GM23338 (cell line): ENCODE results near the gene COBL. TPM values are rescaled to one million over a fixed set of nuclear protein-coding genes. Genes with fewer than 3 reads are reported as not detected.

Experiments used
- ATAC-seq: fragments of 200-7000 bp; cut with Tn5 transposase; 3 replicates; pipeline ENCODE4 v1.9.1; 2020
- DNase-seq: peaks from one replicate; pipeline ENCODE4 v3.0.0-alpha.2; 2015; ENCODE audit warnings: low spot score
- H2AFZ ChIP-seq: fragments of 200-600 bp; sonication (generic); 2 replicates; pipeline ENCODE4 v1.8.0; 2016; ENCODE audit warnings: antibody characterized with exemption, mild to moderate bottlenecking, moderate library complexity
- H3F3A ChIP-seq: fragments of 200-600 bp; sonication (generic); replicated peaks from 2 replicates; pipeline ENCODE4 v1.8.0; 2017; ENCODE audit warnings: antibody characterized with exemption, mixed run types, low read depth
- H3K27ac ChIP-seq: fragments of 200-600 bp; sonication (generic); 2 replicates; pipeline ENCODE4 v1.6.1; 2016; ENCODE audit warnings: low read depth
- H3K27me3 ChIP-seq: fragments of 200-600 bp; sonication (generic); 2 replicates; pipeline ENCODE4 v1.8.0; 2016; ENCODE audit warnings: mild to moderate bottlenecking, mixed run types, moderate library complexity; ENCODE audit not compliant: insufficient read depth
- H3K36me3 ChIP-seq: fragments of 200-600 bp; sonication (generic); 2 replicates; pipeline ENCODE4 v1.8.0; 2016; ENCODE audit warnings: mild to moderate bottlenecking; ENCODE audit not compliant: insufficient read depth
- H3K4me1 ChIP-seq: fragments of 200-600 bp; sonication (generic); 2 replicates; pipeline ENCODE4 v1.8.0; 2016; ENCODE audit warnings: mild to moderate bottlenecking, moderate library complexity; ENCODE audit not compliant: insufficient read depth
- H3K4me2 ChIP-seq: fragments of 200-600 bp; sonication (generic); 2 replicates; pipeline ENCODE4 v1.7.1; 2017; ENCODE audit warnings: mixed run types
- H3K4me3 ChIP-seq: fragments of 200-600 bp; sonication (generic); 2 replicates; pipeline ENCODE4 v1.6.1; 2016; ENCODE audit warnings: mixed run types
- H3K79me2 ChIP-seq: fragments of 200-600 bp; sonication (generic); replicated peaks from 2 replicates; pipeline ENCODE4 v1.8.0; 2017; ENCODE audit warnings: mild to moderate bottlenecking; ENCODE audit not compliant: insufficient read depth
- H3K9me2 ChIP-seq: fragments of 200-600 bp; sonication (generic); 2 replicates; pipeline ENCODE4 v1.8.0; 2017; ENCODE audit not compliant: insufficient read depth
- H4K20me1 ChIP-seq: fragments of 200-600 bp; sonication (generic); replicated peaks from 2 replicates; pipeline ENCODE4 v1.8.0; 2017; ENCODE audit warnings: mild to moderate bottlenecking; ENCODE audit not compliant: insufficient read depth
- H3K27ac Mint-ChIP-seq: 2 replicates; pipeline ENCODE4 v1.8.0; 2020; ENCODE audit warnings: inconsistent platforms, mild to moderate bottlenecking, moderate library complexity, mixed read lengths
- H3K27me3 Mint-ChIP-seq: 3 replicates; pipeline ENCODE4 v1.8.0; 2022; ENCODE audit warnings: low read depth, mild to moderate bottlenecking, moderate library complexity, mixed read lengths, inconsistent platforms; ENCODE audit not compliant: insufficient read depth, poor library complexity
- H3K36me3 Mint-ChIP-seq: 3 replicates; pipeline ENCODE4 v1.8.0; 2021; ENCODE audit warnings: low read depth, mild to moderate bottlenecking, inconsistent platforms, moderate library complexity, mixed read lengths
- H3K4me1 Mint-ChIP-seq: 3 replicates; pipeline ENCODE4 v1.8.0; 2020; ENCODE audit warnings: mild to moderate bottlenecking, inconsistent platforms, mixed read lengths
- H3K4me3 Mint-ChIP-seq: 3 replicates; pipeline ENCODE4 v1.8.0; 2021; ENCODE audit warnings: moderate library complexity, mild to moderate bottlenecking, inconsistent platforms, mixed read lengths
- H3K9me3 Mint-ChIP-seq: 3 replicates; pipeline ENCODE4 v1.8.0; 2020; ENCODE audit warnings: moderate library complexity, mild to moderate bottlenecking, inconsistent platforms, mixed read lengths
- CREB1 ChIP-seq: fragments of 250-450 bp; sonication (Bioruptor Pico); IDR thresholded peaks from 2 replicates; pipeline ENCODE4 v1.5.0; 2020; ENCODE audit warnings: low read depth, mild to moderate bottlenecking, moderate library complexity
- EZH2 ChIP-seq: fragments of 200-600 bp; sonication (generic); IDR thresholded peaks from one replicate; pipeline ENCODE4 v1.8.0; 2017; ENCODE audit warnings: antibody characterized with exemption, mild to moderate bottlenecking, low read depth; ENCODE audit not compliant: unreplicated experiment
- EZH2phosphoT487 ChIP-seq: fragments of 200-600 bp; sonication (generic); IDR thresholded peaks from one replicate; pipeline ENCODE4 v1.8.1; 2018; ENCODE audit warnings: antibody characterized with exemption; ENCODE audit not compliant: unreplicated experiment
- NANOG ChIP-seq: IDR thresholded peaks from 2 replicates; pipeline ENCODE4 v1.6.1; 2016; ENCODE audit warnings: antibody characterized with exemption, borderline replicate concordance
- POLR2AphosphoS5 ChIP-seq: IDR thresholded peaks from 2 replicates; pipeline ENCODE4 v1.6.1; 2016; ENCODE audit warnings: antibody characterized with exemption, low read depth
- STAT1 ChIP-seq: IDR thresholded peaks from one replicate; pipeline ENCODE4 v1.6.1; 2016; ENCODE audit warnings: antibody characterized with exemption; ENCODE audit not compliant: unreplicated experiment
- ZNF114 ChIP-seq: fragments of 250-450 bp; sonication (Bioruptor Pico); IDR thresholded peaks from 2 replicates; pipeline ENCODE4 v1.5.0; 2020; ENCODE audit warnings: mild to moderate bottlenecking, moderate library complexity
- ZNF331 ChIP-seq: fragments of 250-450 bp; sonication (Bioruptor Pico); IDR thresholded peaks from 2 replicates; pipeline ENCODE4 v1.5.0; 2020; ENCODE audit warnings: low read depth, mild to moderate bottlenecking, moderate library complexity
- polyA plus RNA-seq: library from polyadenylated mRNA; unstranded; fragments of >200 nt; fragmentation: Nextera tagmentation; extraction: Ambion mirVana; gene quantifications from 2 replicates; pipeline ENCODE4 v1.2.1, GENCODE V29; 2016
- total RNA-seq: library from RNA; depleted of rRNA; stranded (reverse); fragments of >200 nt; shearing (Covaris generic); gene quantifications from 2 replicates; pipeline ENCODE4 v1.2.3, GENCODE V29; 2014
- TF ChIP-seq, protein P1 (sequence below): fragments of 250-450 bp; sonication (Bioruptor Pico); IDR thresholded peaks from 2 replicates; pipeline ENCODE4 v1.5.0; 2020; ENCODE audit warnings: mild to moderate bottlenecking, moderate library complexity
- TF ChIP-seq, protein P2 (sequence below): IDR thresholded peaks from 2 replicates; pipeline ENCODE4 v1.6.1; 2016; ENCODE audit warnings: antibody characterized with exemption
- TF ChIP-seq, protein P3 (sequence below), 2 experiments: fragments of 200-600 bp in 1 of 2; sonication (generic) in 1 of 2; conservative IDR thresholded peaks; 2 replicates each; pipeline versions ENCODE4 v1.5.1 to v1.6.1; 2016 to 2017; ENCODE audit warnings: antibody characterized with exemption in 2 of 2, low read depth in 2 of 2, mild to moderate bottlenecking in 2 of 2, moderate library complexity in 1 of 2
- TF ChIP-seq, protein P4 (sequence below): IDR thresholded peaks from one replicate; pipeline ENCODE4 v1.6.1; 2018; ENCODE audit warnings: antibody characterized with exemption; ENCODE audit not compliant: unreplicated experiment

The COBL gene
- total and polyA plus RNA-seq, 2 experiments from 2014 or later, result 18.3 to 51.9 TPM

- no peak overlapping the region for H3K27ac Mint-ChIP-seq
- H3K4me1 Mint-ChIP-seq, result peaks cover 13% of the 10 kb centered on the region; the same call in 2 of the 3 replicates
- H3K79me2 ChIP-seq, result peaks cover 100% of the 10 kb centered on the region
- TF ChIP-seq, protein P1, sequence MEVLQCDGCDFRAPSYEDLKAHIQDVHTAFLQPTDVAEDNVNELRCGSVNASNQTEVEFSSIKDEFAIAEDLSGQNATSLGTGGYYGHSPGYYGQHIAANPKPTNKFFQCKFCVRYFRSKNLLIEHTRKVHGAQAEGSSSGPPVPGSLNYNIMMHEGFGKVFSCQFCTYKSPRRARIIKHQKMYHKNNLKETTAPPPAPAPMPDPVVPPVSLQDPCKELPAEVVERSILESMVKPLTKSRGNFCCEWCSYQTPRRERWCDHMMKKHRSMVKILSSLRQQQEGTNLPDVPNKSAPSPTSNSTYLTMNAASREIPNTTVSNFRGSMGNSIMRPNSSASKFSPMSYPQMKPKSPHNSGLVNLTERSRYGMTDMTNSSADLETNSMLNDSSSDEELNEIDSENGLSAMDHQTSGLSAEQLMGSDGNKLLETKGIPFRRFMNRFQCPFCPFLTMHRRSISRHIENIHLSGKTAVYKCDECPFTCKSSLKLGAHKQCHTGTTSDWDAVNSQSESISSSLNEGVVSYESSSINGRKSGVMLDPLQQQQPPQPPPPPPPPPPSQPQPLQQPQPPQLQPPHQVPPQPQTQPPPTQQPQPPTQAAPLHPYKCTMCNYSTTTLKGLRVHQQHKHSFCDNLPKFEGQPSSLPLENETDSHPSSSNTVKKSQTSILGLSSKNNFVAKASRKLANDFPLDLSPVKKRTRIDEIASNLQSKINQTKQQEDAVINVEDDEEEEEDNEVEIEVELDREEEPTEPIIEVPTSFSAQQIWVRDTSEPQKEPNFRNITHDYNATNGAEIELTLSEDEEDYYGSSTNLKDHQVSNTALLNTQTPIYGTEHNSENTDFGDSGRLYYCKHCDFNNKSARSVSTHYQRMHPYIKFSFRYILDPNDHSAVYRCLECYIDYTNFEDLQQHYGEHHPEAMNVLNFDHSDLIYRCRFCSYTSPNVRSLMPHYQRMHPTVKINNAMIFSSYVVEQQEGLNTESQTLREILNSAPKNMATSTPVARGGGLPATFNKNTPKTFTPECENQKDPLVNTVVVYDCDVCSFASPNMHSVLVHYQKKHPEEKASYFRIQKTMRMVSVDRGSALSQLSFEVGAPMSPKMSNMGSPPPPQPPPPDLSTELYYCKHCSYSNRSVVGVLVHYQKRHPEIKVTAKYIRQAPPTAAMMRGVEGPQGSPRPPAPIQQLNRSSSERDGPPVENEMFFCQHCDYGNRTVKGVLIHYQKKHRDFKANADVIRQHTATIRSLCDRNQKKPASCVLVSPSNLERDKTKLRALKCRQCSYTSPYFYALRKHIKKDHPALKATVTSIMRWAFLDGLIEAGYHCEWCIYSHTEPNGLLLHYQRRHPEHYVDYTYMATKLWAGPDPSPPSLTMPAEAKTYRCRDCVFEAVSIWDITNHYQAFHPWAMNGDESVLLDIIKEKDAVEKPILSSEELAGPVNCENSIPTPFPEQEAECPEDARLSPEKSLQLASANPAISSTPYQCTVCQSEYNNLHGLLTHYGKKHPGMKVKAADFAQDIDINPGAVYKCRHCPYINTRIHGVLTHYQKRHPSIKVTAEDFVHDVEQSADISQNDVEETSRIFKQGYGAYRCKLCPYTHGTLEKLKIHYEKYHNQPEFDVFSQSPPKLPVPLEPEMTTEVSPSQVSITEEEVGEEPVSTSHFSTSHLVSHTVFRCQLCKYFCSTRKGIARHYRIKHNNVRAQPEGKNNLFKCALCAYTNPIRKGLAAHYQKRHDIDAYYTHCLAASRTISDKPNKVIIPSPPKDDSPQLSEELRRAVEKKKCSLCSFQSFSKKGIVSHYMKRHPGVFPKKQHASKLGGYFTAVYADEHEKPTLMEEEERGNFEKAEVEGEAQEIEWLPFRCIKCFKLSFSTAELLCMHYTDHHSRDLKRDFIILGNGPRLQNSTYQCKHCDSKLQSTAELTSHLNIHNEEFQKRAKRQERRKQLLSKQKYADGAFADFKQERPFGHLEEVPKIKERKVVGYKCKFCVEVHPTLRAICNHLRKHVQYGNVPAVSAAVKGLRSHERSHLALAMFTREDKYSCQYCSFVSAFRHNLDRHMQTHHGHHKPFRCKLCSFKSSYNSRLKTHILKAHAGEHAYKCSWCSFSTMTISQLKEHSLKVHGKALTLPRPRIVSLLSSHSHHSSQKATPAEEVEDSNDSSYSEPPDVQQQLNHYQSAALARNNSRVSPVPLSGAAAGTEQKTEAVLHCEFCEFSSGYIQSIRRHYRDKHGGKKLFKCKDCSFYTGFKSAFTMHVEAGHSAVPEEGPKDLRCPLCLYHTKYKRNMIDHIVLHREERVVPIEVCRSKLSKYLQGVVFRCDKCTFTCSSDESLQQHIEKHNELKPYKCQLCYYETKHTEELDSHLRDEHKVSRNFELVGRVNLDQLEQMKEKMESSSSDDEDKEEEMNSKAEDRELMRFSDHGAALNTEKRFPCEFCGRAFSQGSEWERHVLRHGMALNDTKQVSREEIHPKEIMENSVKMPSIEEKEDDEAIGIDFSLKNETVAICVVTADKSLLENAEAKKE (CRISPR knock-in tag), result no peak
- TF ChIP-seq EZH2 (no peak), ZNF114 (CRISPR knock-in tag) (no peak), NANOG (no peak), STAT1 (no peak), ZNF331 (no peak), CREB1 (CRISPR knock-in tag) (no peak), EZH2phosphoT487 (no peak), POLR2AphosphoS5 (no peak)
- TF ChIP-seq, protein P2, sequence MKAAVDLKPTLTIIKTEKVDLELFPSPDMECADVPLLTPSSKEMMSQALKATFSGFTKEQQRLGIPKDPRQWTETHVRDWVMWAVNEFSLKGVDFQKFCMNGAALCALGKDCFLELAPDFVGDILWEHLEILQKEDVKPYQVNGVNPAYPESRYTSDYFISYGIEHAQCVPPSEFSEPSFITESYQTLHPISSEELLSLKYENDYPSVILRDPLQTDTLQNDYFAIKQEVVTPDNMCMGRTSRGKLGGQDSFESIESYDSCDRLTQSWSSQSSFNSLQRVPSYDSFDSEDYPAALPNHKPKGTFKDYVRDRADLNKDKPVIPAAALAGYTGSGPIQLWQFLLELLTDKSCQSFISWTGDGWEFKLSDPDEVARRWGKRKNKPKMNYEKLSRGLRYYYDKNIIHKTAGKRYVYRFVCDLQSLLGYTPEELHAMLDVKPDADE, result no peak
- TF ChIP-seq, protein P3, sequence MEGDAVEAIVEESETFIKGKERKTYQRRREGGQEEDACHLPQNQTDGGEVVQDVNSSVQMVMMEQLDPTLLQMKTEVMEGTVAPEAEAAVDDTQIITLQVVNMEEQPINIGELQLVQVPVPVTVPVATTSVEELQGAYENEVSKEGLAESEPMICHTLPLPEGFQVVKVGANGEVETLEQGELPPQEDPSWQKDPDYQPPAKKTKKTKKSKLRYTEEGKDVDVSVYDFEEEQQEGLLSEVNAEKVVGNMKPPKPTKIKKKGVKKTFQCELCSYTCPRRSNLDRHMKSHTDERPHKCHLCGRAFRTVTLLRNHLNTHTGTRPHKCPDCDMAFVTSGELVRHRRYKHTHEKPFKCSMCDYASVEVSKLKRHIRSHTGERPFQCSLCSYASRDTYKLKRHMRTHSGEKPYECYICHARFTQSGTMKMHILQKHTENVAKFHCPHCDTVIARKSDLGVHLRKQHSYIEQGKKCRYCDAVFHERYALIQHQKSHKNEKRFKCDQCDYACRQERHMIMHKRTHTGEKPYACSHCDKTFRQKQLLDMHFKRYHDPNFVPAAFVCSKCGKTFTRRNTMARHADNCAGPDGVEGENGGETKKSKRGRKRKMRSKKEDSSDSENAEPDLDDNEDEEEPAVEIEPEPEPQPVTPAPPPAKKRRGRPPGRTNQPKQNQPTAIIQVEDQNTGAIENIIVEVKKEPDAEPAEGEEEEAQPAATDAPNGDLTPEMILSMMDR (conservative IDR thresholded peaks at IDR 0.05; ENCODE audit: low read depth in 2 of 2), result no peak
- TF ChIP-seq, protein P4, sequence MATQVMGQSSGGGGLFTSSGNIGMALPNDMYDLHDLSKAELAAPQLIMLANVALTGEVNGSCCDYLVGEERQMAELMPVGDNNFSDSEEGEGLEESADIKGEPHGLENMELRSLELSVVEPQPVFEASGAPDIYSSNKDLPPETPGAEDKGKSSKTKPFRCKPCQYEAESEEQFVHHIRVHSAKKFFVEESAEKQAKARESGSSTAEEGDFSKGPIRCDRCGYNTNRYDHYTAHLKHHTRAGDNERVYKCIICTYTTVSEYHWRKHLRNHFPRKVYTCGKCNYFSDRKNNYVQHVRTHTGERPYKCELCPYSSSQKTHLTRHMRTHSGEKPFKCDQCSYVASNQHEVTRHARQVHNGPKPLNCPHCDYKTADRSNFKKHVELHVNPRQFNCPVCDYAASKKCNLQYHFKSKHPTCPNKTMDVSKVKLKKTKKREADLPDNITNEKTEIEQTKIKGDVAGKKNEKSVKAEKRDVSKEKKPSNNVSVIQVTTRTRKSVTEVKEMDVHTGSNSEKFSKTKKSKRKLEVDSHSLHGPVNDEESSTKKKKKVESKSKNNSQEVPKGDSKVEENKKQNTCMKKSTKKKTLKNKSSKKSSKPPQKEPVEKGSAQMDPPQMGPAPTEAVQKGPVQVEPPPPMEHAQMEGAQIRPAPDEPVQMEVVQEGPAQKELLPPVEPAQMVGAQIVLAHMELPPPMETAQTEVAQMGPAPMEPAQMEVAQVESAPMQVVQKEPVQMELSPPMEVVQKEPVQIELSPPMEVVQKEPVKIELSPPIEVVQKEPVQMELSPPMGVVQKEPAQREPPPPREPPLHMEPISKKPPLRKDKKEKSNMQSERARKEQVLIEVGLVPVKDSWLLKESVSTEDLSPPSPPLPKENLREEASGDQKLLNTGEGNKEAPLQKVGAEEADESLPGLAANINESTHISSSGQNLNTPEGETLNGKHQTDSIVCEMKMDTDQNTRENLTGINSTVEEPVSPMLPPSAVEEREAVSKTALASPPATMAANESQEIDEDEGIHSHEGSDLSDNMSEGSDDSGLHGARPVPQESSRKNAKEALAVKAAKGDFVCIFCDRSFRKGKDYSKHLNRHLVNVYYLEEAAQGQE, result no peak
- DNase-seq, result no peak
- no peaks in the 10 kb centered on the region for H3K9me3 Mint-ChIP-seq
- H3K9me2 ChIP-seq, result no peaks in the 10 kb centered on the region
- no peak overlapping the region for H2AFZ ChIP-seq
- no peak overlapping the region for H3K27ac ChIP-seq
- H3F3A ChIP-seq, result no peaks in the 10 kb centered on the region
- no peak overlapping the region for H3K4me3 Mint-ChIP-seq
- peaks cover 16% of the 10 kb centered on the region for H3K4me1 ChIP-seq
- no peaks in the 10 kb centered on the region for H3K27me3 Mint-ChIP-seq
- no peaks in the 10 kb centered on the region for H3K36me3 ChIP-seq
- H3K27me3 ChIP-seq, result no peaks in the 10 kb centered on the region
- H4K20me1 ChIP-seq, result peaks cover 26% of the 10 kb centered on the region; the same call in 1 of the 2 replicates
- ATAC-seq, result no peak
- H3K4me2 ChIP-seq, result no peak overlapping the region
- H3K36me3 Mint-ChIP-seq, result no peaks in the 10 kb centered on the region
- H3K4me3 ChIP-seq, result no peak overlapping the region
These were observed 66.1 kb downstream of the COBL start for GRCh38 chr7:51250512-51250911.
